ENCODE results near the gene FIGNL1.
A peak's percentile ranks its signal among the peaks of the same experiment; 100 is the strongest.

The FIGNL1 gene

DNA sequence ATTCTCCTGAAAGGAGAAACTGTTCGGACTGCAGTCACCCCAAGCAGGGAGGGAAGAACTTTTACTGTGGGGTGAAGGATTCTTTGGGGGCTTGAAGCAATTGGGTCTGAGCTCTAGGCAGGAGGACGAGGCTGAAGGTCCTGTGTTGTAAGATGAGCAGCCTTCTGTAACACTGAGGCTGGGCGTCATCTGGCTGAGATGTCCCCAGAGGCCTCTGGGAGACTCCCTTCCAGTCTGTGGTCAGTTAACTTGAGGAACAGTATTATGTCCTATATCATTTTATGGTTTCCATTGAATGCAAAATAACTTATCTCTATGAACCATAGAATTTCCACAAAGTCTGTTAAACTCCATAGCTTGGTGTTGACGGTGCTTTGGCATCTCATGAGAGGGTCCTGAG is 26.3 kb downstream of the FIGNL1 start:
- TF ChIP-seq POLR2A (IDR thresholded peaks at IDR 0.05; ENCODE audit: low read depth, low read length): no peak
- no peak for TF ChIP-seq TAF1 (IDR thresholded peaks at IDR 0.05; ENCODE audit: borderline replicate concordance, low read depth, low read length)
- FAIRE-seq (no peak), DNase-seq (ENCODE audit: insufficient read length) (no peak)

DNA sequence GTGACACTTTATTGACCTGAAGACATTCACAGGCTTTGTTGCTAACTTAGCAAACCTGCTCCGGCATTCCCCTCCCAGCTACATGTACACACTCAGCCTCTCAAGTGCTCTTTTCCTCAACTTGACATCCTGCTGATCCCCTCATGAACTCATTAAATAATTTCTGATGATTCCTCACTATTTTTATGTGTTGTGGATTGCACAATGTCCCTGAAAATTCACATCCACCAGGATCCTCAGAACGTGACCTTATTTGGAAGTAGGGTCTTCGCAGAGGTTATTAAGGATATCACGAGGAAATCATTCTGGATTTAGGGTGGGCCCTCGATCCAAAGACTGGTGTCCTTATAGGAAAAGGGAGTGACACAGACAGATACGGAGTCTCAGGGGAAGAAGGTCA is 27.3 kb downstream of the FIGNL1 start:
- TF ChIP-seq POLR2A (IDR thresholded peaks at IDR 0.05; ENCODE audit: low read depth, low read length) (no peak), POLR2AphosphoS5 (IDR thresholded peaks at IDR 0.05; ENCODE audit: low read depth, low read length) (no peak), TAF1 (IDR thresholded peaks at IDR 0.05; ENCODE audit: borderline replicate concordance, low read depth, low read length) (no peak)
- DNase-seq (ENCODE audit: insufficient read length) (no peak), FAIRE-seq (no peak)

GRCh38 chr7:50421043-50421442 is 29.1 kb downstream of the FIGNL1 start:
- DNase-seq (ENCODE audit: insufficient read length) (no peak), FAIRE-seq (no peak)
- no peak for TF ChIP-seq TAF1 (IDR thresholded peaks at IDR 0.05; ENCODE audit: borderline replicate concordance, low read depth, low read length)
- TF ChIP-seq POLR2A (IDR thresholded peaks at IDR 0.05; ENCODE audit: low read depth, low read length): no peak
- no peak for TF ChIP-seq POLR2AphosphoS5 (IDR thresholded peaks at IDR 0.05; ENCODE audit: low read depth, low read length)

GRCh38 chr7:50418526-50419290 is 31.4 kb downstream of the FIGNL1 start:
- FAIRE-seq (no peak), DNase-seq (ENCODE audit: insufficient read length) (no peak)
- TF ChIP-seq POLR2AphosphoS5 (IDR thresholded peaks at IDR 0.05; ENCODE audit: low read depth, low read length) (no peak), POLR2A (IDR thresholded peaks at IDR 0.05; ENCODE audit: low read depth, low read length) (no peak), TAF1 (IDR thresholded peaks at IDR 0.05; ENCODE audit: borderline replicate concordance, low read depth, low read length) (no peak)

- TF ChIP-seq POLR2AphosphoS5 (IDR thresholded peaks at IDR 0.05; ENCODE audit: low read depth, low read length) (no peak), TAF1 (IDR thresholded peaks at IDR 0.05; ENCODE audit: borderline replicate concordance, low read depth, low read length) (no peak), POLR2A (IDR thresholded peaks at IDR 0.05; ENCODE audit: low read depth, low read length) (no peak)
- DNase-seq (ENCODE audit: insufficient read length): no peak
- FAIRE-seq: peak; percentile 90
These were observed 32.0 kb downstream of the FIGNL1 start for GRCh38 chr7:50418086-50418515.

GRCh38 chr7:50416527-50417182 is 33.5 kb downstream of the FIGNL1 start:
- peak; percentile 92 for FAIRE-seq
- no peak for DNase-seq (ENCODE audit: insufficient read length)
- TF ChIP-seq POLR2A (IDR thresholded peaks at IDR 0.05; ENCODE audit: low read depth, low read length) (no peak), TAF1 (IDR thresholded peaks at IDR 0.05; ENCODE audit: borderline replicate concordance, low read depth, low read length) (no peak), POLR2AphosphoS5 (IDR thresholded peaks at IDR 0.05; ENCODE audit: low read depth, low read length) (no peak)

DNA sequence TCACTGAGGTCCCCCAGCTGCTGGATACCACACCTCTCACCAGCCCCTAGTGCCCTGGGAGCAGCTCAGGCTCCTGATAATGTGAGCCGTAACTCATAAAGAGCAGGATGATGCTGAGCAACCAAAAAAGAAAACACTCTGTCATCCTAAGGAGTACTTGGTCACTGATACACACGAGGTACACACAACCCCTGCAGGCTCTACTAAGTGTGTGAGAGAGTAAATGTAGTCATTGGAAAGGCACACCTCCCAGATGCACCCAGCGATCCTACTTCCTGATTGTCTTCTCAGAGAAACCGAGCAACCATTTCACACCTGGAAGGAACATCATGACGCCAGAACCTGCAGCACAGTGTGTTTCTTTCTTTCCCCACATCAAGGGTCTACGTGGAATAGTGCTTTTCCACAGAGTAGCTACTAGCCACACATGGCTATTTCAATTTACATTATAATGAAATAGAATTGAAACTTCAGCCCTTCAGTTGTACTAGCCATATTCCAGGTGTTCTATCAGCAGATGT is 34.2 kb downstream of the FIGNL1 start:
- no peak for DNase-seq (ENCODE audit: insufficient read length)
- no peak for FAIRE-seq
- TF ChIP-seq POLR2A (IDR thresholded peaks at IDR 0.05; ENCODE audit: low read depth, low read length) (no peak), TAF1 (IDR thresholded peaks at IDR 0.05; ENCODE audit: borderline replicate concordance, low read depth, low read length) (no peak), POLR2AphosphoS5 (IDR thresholded peaks at IDR 0.05; ENCODE audit: low read depth, low read length) (no peak)

DNA sequence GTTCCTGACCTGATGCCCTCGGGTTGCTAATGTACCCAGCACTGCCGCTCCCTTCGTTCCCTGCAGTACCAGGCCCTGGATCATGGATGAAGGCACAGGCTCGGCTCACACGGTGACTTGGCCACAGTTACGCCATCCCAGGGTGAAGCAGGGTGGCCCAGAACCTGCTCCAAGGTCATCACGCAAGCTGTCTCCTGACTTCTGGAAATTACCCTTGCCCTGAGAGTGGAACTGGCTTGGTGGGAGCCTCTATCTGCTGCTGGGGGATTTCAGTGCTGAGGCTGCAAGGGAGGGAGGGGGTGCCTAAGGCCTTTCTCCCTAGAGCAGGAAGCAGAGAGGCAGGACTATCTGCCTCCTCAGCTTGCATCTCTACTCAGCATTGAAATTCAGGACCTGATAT is 36.6 kb downstream of the FIGNL1 start:
- DNase-seq (ENCODE audit: insufficient read length) (no peak), FAIRE-seq (no peak)
- TF ChIP-seq POLR2AphosphoS5 (IDR thresholded peaks at IDR 0.05; ENCODE audit: low read depth, low read length) (no peak), TAF1 (IDR thresholded peaks at IDR 0.05; ENCODE audit: borderline replicate concordance, low read depth, low read length) (no peak), POLR2A (IDR thresholded peaks at IDR 0.05; ENCODE audit: low read depth, low read length) (no peak)

DNA sequence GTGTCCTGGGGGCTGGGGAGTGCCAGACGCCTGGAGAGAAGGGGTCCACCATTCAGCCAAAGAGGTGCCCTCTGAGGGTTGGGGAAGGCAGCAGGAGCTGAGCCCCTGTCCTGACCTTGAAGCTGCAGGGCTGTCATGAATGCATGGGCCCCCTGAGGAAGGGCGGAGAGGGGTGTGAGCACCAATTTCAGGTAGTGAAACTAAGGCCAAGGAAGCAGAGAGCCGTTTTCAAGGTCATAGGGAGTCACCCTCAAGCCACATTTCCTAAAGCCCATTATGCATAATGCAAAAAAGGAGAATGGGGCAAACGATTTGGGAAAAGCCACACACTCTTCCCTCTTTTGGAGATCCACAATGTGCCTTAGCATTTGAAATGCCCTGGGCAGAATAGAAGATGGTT is 37.2 kb downstream of the FIGNL1 start:
- TF ChIP-seq TAF1 (IDR thresholded peaks at IDR 0.05; ENCODE audit: borderline replicate concordance, low read depth, low read length) (no peak), POLR2A (IDR thresholded peaks at IDR 0.05; ENCODE audit: low read depth, low read length) (no peak), POLR2AphosphoS5 (IDR thresholded peaks at IDR 0.05; ENCODE audit: low read depth, low read length) (no peak)
- peak; percentile 5 for FAIRE-seq
- no peak for DNase-seq (ENCODE audit: insufficient read length)

- FAIRE-seq: peak; percentile 48
- TF ChIP-seq TAF1 (IDR thresholded peaks at IDR 0.05; ENCODE audit: borderline replicate concordance, low read depth, low read length): no peak
- DNase-seq (ENCODE audit: insufficient read length): no peak
These were observed 38.8 kb downstream of the FIGNL1 start for GRCh38 chr7:50411332-50411731.

DNA sequence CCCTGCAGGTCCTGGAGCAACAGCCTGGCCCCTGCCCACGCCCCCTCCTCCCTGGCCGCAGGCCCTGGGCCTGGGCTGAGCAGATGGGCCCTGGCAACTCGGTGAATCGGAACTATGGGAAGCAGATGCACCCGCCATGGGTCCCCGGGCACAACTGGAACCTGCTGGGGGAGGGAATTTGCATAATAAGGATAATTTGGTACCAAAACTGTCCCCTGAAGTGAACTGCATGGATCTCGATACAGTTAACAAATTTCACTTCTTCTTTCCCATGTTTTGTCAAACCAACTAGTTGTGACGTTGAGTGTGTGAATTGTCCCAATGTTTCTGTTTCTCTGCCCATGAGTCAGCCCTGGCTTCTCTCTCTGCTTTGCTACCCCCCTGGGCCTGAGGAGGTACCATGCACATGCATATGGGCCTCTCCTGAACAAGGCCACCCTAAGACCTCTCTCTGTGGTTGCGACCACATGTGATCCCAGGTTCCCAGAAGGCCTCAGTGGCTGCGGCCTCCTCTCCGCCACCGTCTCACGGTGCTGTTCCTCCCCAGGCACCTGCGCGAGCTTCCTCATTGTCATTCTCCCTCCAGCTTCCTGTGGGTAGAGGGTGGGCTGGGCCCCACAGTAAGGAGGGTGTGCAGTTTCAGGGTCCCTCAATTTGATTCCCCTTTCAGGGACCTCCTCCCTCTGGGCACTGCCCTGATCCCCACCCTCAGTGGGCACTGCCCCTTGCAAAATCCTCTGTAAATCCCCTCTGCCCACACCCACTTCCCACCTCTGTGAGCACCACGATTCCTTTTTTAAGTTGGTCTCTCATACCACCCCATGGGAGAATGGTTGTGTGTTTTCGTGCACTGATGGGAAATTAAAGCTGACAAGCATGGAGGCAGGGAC is 40.0 kb downstream of the FIGNL1 start:
- TF ChIP-seq POLR2AphosphoS5 (IDR thresholded peaks at IDR 0.05; ENCODE audit: low read depth, low read length) (no peak), TAF1 (IDR thresholded peaks at IDR 0.05; ENCODE audit: borderline replicate concordance, low read depth, low read length) (no peak), POLR2A (IDR thresholded peaks at IDR 0.05; ENCODE audit: low read depth, low read length) (no peak)
- FAIRE-seq (peak; percentile 93), DNase-seq (ENCODE audit: insufficient read length) (peak; percentile 37)

Data from GM12892 (cell line).